Suprapubic skin (tissue), 4 donors: Measurements from ENCODE around the gene ESPN.

Source experiments
- POLR2A ChIP-seq, 2 donors: fragments of 450-650 bp; IDR thresholded peaks; one replicate each; pipeline ENCODE4 v1.6.1; 2017; ENCODE audit warnings: antibody characterized with exemption in 2 of 2, mild to moderate bottlenecking in 2 of 2, moderate library complexity in 2 of 2
- POLR2AphosphoS5 ChIP-seq, 3 donors: sonication (generic); formaldehyde crosslinking; IDR thresholded peaks; one replicate each; pipeline ENCODE4 v1.6.1; 2017; ENCODE audit warnings: antibody characterized with exemption in 3 of 3
- TF ChIP-seq, protein P1 (sequence below), 2 donors: fragments of 200-600 bp in 1 of 2; fragments of 450-650 bp in 1 of 2; sonication (generic) in 1 of 2; IDR thresholded peaks; one replicate each; pipeline ENCODE4 v1.5.1; 2016 to 2019; ENCODE audit warnings: antibody characterized with exemption in 2 of 2, mild to moderate bottlenecking in 1 of 2, moderate library complexity in 1 of 2

DNA sequence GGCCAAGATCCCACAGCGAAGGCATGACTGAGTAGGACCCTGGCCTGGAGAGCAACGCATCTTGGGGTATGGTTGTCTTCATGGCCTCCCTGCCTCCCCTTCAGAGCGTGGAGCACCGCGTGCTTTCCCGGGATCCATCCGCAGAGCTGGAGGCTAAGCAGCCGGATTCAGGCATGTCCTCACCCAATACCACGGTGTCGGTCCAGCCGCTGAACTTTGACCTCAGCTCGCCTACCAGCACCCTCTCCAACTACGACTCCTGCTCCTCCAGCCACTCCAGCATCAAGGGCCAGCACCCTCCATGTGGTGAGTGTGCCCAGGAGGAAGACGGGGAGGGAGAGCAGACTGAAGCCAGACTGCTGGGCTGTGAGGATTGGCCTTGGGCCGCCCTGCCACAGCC, 19.8 kb downstream of the ESPN start:
- TF ChIP-seq, protein P1, sequence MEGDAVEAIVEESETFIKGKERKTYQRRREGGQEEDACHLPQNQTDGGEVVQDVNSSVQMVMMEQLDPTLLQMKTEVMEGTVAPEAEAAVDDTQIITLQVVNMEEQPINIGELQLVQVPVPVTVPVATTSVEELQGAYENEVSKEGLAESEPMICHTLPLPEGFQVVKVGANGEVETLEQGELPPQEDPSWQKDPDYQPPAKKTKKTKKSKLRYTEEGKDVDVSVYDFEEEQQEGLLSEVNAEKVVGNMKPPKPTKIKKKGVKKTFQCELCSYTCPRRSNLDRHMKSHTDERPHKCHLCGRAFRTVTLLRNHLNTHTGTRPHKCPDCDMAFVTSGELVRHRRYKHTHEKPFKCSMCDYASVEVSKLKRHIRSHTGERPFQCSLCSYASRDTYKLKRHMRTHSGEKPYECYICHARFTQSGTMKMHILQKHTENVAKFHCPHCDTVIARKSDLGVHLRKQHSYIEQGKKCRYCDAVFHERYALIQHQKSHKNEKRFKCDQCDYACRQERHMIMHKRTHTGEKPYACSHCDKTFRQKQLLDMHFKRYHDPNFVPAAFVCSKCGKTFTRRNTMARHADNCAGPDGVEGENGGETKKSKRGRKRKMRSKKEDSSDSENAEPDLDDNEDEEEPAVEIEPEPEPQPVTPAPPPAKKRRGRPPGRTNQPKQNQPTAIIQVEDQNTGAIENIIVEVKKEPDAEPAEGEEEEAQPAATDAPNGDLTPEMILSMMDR (IDR thresholded peaks at IDR 0.05): no peak
- TF ChIP-seq POLR2A (IDR thresholded peaks at IDR 0.05) (no peak), POLR2AphosphoS5 (IDR thresholded peaks at IDR 0.05) (no peak)
